GM19468 (cell line): Measurements from ENCODE around the gene DUOX1.
"Not testable (repeated sequence)": the region's sequence is repeated elsewhere in the genome, so short reads cannot be mapped to it uniquely, and the experiment has no call there.

Source experiments
- ATAC-seq: cut with Tn5 transposase; IDR thresholded peaks from one replicate; pipeline ENCODE4 v1.9.1; 2021; ENCODE audit warnings: mild to moderate bottlenecking, moderate library complexity, moderate number of reproducible peaks; ENCODE audit not compliant: unreplicated experiment; ENCODE audit errors: extremely low read depth

DUOX1 gene

GRCh38 chr15:45120081-45120972 lies 9.5 kb upstream of the DUOX1 start:
- no peak for ATAC-seq

- no peak for ATAC-seq
These were observed 8.8 kb upstream of the DUOX1 start for GRCh38 chr15:45121020-45121419.

GRCh38 chr15:45121706-45122417 lies 7.9 kb upstream of the DUOX1 start:
- no peak for ATAC-seq

GRCh38 chr15:45122719-45123118 lies 7.1 kb upstream of the DUOX1 start:
- no peak for ATAC-seq

GRCh38 chr15:45123397-45123796 lies 6.4 kb upstream of the DUOX1 start:
- ATAC-seq, result no peak

GRCh38 chr15:45126535-45127158 lies 3.1 kb upstream of the DUOX1 start:
- no peak for ATAC-seq

GRCh38 chr15:45128971-45129639 lies 689 bp upstream of the DUOX1 start:
- no peak for ATAC-seq

- no peak for ATAC-seq
These were observed 652 bp downstream of the DUOX1 start for GRCh38 chr15:45130291-45131000.

- no peak for ATAC-seq
These were observed 1.7 kb downstream of the DUOX1 start for GRCh38 chr15:45131510-45131909.

GRCh38 chr15:45132844-45133560 lies 3.2 kb downstream of the DUOX1 start:
- ATAC-seq, result no peak

- no peak for ATAC-seq
These were observed 3.7 kb downstream of the DUOX1 start for GRCh38 chr15:45133561-45133920.

- no peak for ATAC-seq
These were observed 4.3 kb downstream of the DUOX1 start for GRCh38 chr15:45134046-45134445.

GRCh38 chr15:45134682-45135604 lies 5.1 kb downstream of the DUOX1 start:
- no peak for ATAC-seq

GRCh38 chr15:45135705-45136377 lies 6.0 kb downstream of the DUOX1 start:
- not testable (repeated sequence) for ATAC-seq

- ATAC-seq, result no peak
These were observed 6.6 kb downstream of the DUOX1 start for GRCh38 chr15:45136378-45136764.

GRCh38 chr15:45137703-45138102 lies 7.9 kb downstream of the DUOX1 start:
- no peak for ATAC-seq

GRCh38 chr15:45138814-45139765 lies 9.3 kb downstream of the DUOX1 start:
- ATAC-seq, result no peak
